Neural cell (in vitro differentiated cells): ENCODE data around the gene CPD. TPM values are rescaled to one million over a fixed set of nuclear protein-coding genes. Genes with fewer than 3 reads are reported as not detected.

Experiments
- H2AFZ ChIP-seq: fragments of 200-600, 300-800 bp; sonication (generic), shearing (Covaris generic); 2 replicates; pipeline ENCODE4 v1.6.0; 2014; ENCODE audit warnings: low read depth, mild to moderate bottlenecking, antibody characterized with exemption, low read length, moderate library complexity
- H3F3A ChIP-seq: fragments of 200-600 bp; shearing (Covaris generic); 2 replicates; pipeline ENCODE4 v1.6.1; 2016; ENCODE audit warnings: mild to moderate bottlenecking, moderate library complexity, mixed read lengths, antibody characterized with exemption, low read length; ENCODE audit not compliant: insufficient read depth, poor library complexity, severe bottlenecking
- H3K27ac ChIP-seq: fragments of 200-600, 300-800 bp; sonication (generic), shearing (Covaris generic); 2 replicates; pipeline ENCODE4 v1.5.1; 2014; ENCODE audit warnings: mild to moderate bottlenecking, low read length, moderate library complexity
- H3K27me3 ChIP-seq: fragments of 300-800, 200-600 bp; sonication (generic), shearing (Covaris generic); 2 replicates; pipeline ENCODE4 v1.6.0; 2014; ENCODE audit warnings: mild to moderate bottlenecking, low read depth, low read length, moderate library complexity; ENCODE audit not compliant: insufficient read depth
- H3K36me3 ChIP-seq: fragments of 300-800, 200-600 bp; sonication (generic), shearing (Covaris generic); 2 replicates; pipeline ENCODE4 v1.5.1; 2014; ENCODE audit warnings: mild to moderate bottlenecking, antibody characterized with exemption, low read length, moderate library complexity; ENCODE audit not compliant: insufficient read depth
- H3K4me2 ChIP-seq: fragments of 300-800, 200-600 bp; sonication (generic), shearing (Covaris generic); 2 replicates; pipeline ENCODE4 v1.6.0; 2014; ENCODE audit warnings: mild to moderate bottlenecking, low read length
- H3K4me3 ChIP-seq: fragments of 300-800, 200-600 bp; sonication (generic), shearing (Covaris generic); 2 replicates; pipeline ENCODE4 v1.5.1; 2014; ENCODE audit warnings: mild to moderate bottlenecking, low read length, moderate library complexity
- H3K79me2 ChIP-seq: fragments of 200-600 bp; shearing (Covaris generic); replicated peaks from 2 replicates; pipeline ENCODE4 v1.6.0; 2014; ENCODE audit warnings: mild to moderate bottlenecking, low read length, moderate library complexity; ENCODE audit not compliant: insufficient read depth
- H3K9ac ChIP-seq: fragments of 300-800, 200-600 bp; sonication (generic), shearing (Covaris generic); 2 replicates; pipeline ENCODE4 v1.6.1; 2016; ENCODE audit warnings: mild to moderate bottlenecking, low read length, mixed read lengths
- H3K9me2 ChIP-seq: fragments of 200-600 bp; shearing (Covaris generic); 2 replicates; pipeline ENCODE4 v1.6.1; 2016; ENCODE audit warnings: mild to moderate bottlenecking, low read length, mixed read lengths; ENCODE audit not compliant: insufficient read depth
- H3K9me3 ChIP-seq: fragments of 200-600, 300-800 bp; sonication (generic), shearing (Covaris generic); 2 replicates; pipeline ENCODE4 v1.6.1; 2016; ENCODE audit warnings: mild to moderate bottlenecking, mixed run types, low read length, moderate library complexity, mixed read lengths
- H4K20me1 ChIP-seq: fragments of 200-600 bp; shearing (Covaris generic); 2 replicates; pipeline ENCODE4 v1.6.1; 2016; ENCODE audit warnings: mild to moderate bottlenecking, mixed run types; ENCODE audit not compliant: insufficient read depth
- CTCF ChIP-seq: fragments of 450-650 bp; IDR thresholded peaks from 2 replicates; pipeline ENCODE4 v1.5.1; 2014; ENCODE audit warnings: antibody characterized with exemption, mild to moderate bottlenecking, moderate library complexity; ENCODE audit not compliant: poor library complexity, severe bottlenecking
- EP300 ChIP-seq: fragments of 450-650 bp; conservative IDR thresholded peaks from 2 replicates; pipeline ENCODE4 v1.6.1; 2014; ENCODE audit warnings: antibody characterized with exemption, mild to moderate bottlenecking, moderate library complexity; ENCODE audit not compliant: poor library complexity, severe bottlenecking
- EZH2 ChIP-seq: fragments of 200-600, 300-800 bp; shearing (Covaris generic), sonication (generic); IDR thresholded peaks from 2 replicates; pipeline ENCODE4 v1.6.1; 2014; ENCODE audit warnings: antibody characterized with exemption, low read length, borderline replicate concordance, mild to moderate bottlenecking; ENCODE audit not compliant: insufficient read depth, poor library complexity, severe bottlenecking
- MXI1 ChIP-seq: fragments of 450-650 bp; conservative IDR thresholded peaks from 2 replicates; pipeline ENCODE4 v1.6.1; 2014; ENCODE audit warnings: antibody characterized with exemption, mild to moderate bottlenecking; ENCODE audit not compliant: poor library complexity, severe bottlenecking
- POLR2AphosphoS5 ChIP-seq: IDR thresholded peaks from 2 replicates; pipeline ENCODE4 v1.6.1; 2012
- RAD21 ChIP-seq: fragments of 450-650 bp; conservative IDR thresholded peaks from 2 replicates; pipeline ENCODE4 v1.6.1; 2014; ENCODE audit warnings: antibody characterized with exemption, mild to moderate bottlenecking, moderate library complexity
- REST ChIP-seq: IDR thresholded peaks from 2 replicates; pipeline ENCODE4 v1.6.1; 2012; ENCODE audit warnings: borderline replicate concordance
- SMC3 ChIP-seq: fragments of 450-650 bp; conservative IDR thresholded peaks from 2 replicates; pipeline ENCODE4 v1.6.1; 2014; ENCODE audit warnings: antibody characterized with exemption, mild to moderate bottlenecking, moderate library complexity; ENCODE audit not compliant: poor library complexity
- TAF1 ChIP-seq: IDR thresholded peaks from 2 replicates; pipeline ENCODE4 v1.6.1; 2012; ENCODE audit warnings: low read depth
- polyA plus RNA-seq: library from polyadenylated mRNA; depleted of rRNA; stranded (reverse); fragments of >200 nt; gene quantifications from 2 replicates; pipeline ENCODE4 v1.2.3, GENCODE V29; 2014

Gene CPD
- polyA plus RNA-seq, 1 donor from 2014 or later: 14.1 TPM

- Histone ChIP-seq H3K27me3 (no peaks in the 10 kb centered on the region), H3K4me3 (peak overlapping the region; percentile 83), H3F3A (no peaks in the 10 kb centered on the region), H3K9ac (peak overlapping the region; percentile 82), H4K20me1 (no peaks in the 10 kb centered on the region), H3K27ac (peak overlapping the region; percentile 67), H2AFZ (peak overlapping the region; percentile 78), H3K79me2 (peaks cover 33% of the 10 kb centered on the region), H3K36me3 (no peaks in the 10 kb centered on the region), H3K4me2 (peak overlapping the region; percentile 56), H3K9me3 (no peaks in the 10 kb centered on the region), H3K9me2 (no peaks in the 10 kb centered on the region)
- TF ChIP-seq SMC3 (no peak), TAF1 (no peak), EP300 (no peak), RAD21 (no peak), POLR2AphosphoS5 (no peak), CTCF (no peak), MXI1 (no peak), REST (no peak), EZH2 (no peak)
Observed at GRCh38 chr17:30377574-30378240, 1.0 kb upstream of the CPD start.

GRCh38 chr17:30378241-30378824, 394 bp upstream of the CPD start:
- no peaks in the 10 kb centered on the region for H3K36me3 ChIP-seq
- H3K27ac ChIP-seq: peak overlapping the region; percentile 67
- H3K9ac ChIP-seq: peak overlapping the region; percentile 82
- peak overlapping the region; percentile 78 for H2AFZ ChIP-seq
- no peaks in the 10 kb centered on the region for H3F3A ChIP-seq
- TF ChIP-seq EP300 (no peak), EZH2 (no peak), CTCF (no peak), TAF1 (no peak), RAD21 (no peak), POLR2AphosphoS5 (no peak), REST (no peak), SMC3 (no peak), MXI1 (no peak)
- H4K20me1 ChIP-seq: no peaks in the 10 kb centered on the region
- H3K9me2 ChIP-seq: no peaks in the 10 kb centered on the region
- peak overlapping the region; percentile 83 for H3K4me3 ChIP-seq
- peaks cover 39% of the 10 kb centered on the region for H3K79me2 ChIP-seq
- no peaks in the 10 kb centered on the region for H3K9me3 ChIP-seq
- peak overlapping the region; percentile 56 for H3K4me2 ChIP-seq
- no peaks in the 10 kb centered on the region for H3K27me3 ChIP-seq
